ENCODE measurements around the gene IL24.
"Not testable (repeated sequence)": the region's sequence is repeated elsewhere in the genome, so short reads cannot be mapped to it uniquely, and the experiment has no call there.

The IL24 gene

GRCh38 chr1:206905295-206906164 lies 8.3 kb downstream of the IL24 start:
- no peak for DNase-seq

- no peak for DNase-seq
Measured at GRCh38 chr1:206907304-206907991, 10.2 kb downstream of the IL24 start.

- no peak for DNase-seq
Measured at GRCh38 chr1:206908038-206908437, 10.8 kb downstream of the IL24 start.

GRCh38 chr1:206909161-206909882 lies 12.1 kb downstream of the IL24 start:
- DNase-seq, result peak; percentile 6

- no peak for DNase-seq
Measured at GRCh38 chr1:206909883-206910318, 12.7 kb downstream of the IL24 start.

GRCh38 chr1:206911064-206911663 lies 13.9 kb downstream of the IL24 start:
- peak; percentile 47 for DNase-seq

GRCh38 chr1:206912445-206913095 lies 15.3 kb downstream of the IL24 start:
- peak; percentile 76 for DNase-seq

GRCh38 chr1:206913766-206914537 lies 16.7 kb downstream of the IL24 start:
- no peak for DNase-seq

GRCh38 chr1:206915030-206915735 lies 17.9 kb downstream of the IL24 start:
- DNase-seq, result no peak

GRCh38 chr1:206916000-206916709 lies 18.9 kb downstream of the IL24 start:
- DNase-seq, result no peak

GRCh38 chr1:206918076-206918475 lies 20.8 kb downstream of the IL24 start:
- DNase-seq, result no peak

GRCh38 chr1:206921772-206922265 lies 24.6 kb downstream of the IL24 start, which contains the start of gene FCMR:
FCMR (minus strand) TSS chr1:206921941; CDS start chr1:206921854, 87 bp downstream.
- no peak for DNase-seq

- DNase-seq, result no peak
Measured at GRCh38 chr1:206922524-206922923, 25.3 kb downstream of the IL24 start.

- DNase-seq, result no peak
Measured at GRCh38 chr1:206923009-206923960, 26.0 kb downstream of the IL24 start.

GRCh38 chr1:206923961-206924557 lies 26.8 kb downstream of the IL24 start:
- DNase-seq, result not testable (repeated sequence)

- DNase-seq, result no peak
Measured at GRCh38 chr1:206924592-206925105, 27.4 kb downstream of the IL24 start.

- DNase-seq, result no peak
Measured at GRCh38 chr1:206925106-206925736, 28.0 kb downstream of the IL24 start.

GRCh38 chr1:206926286-206926685 lies 29.0 kb downstream of the IL24 start:
- no peak for DNase-seq

All from NCI-H2227 treated with DMSO at 0.1 percent for 48 hours (cell line).